Neural cell (in vitro differentiated cells): Measurements from ENCODE around the gene CLEC4M. TPM values are rescaled to one million over a fixed set of nuclear protein-coding genes. Genes with fewer than 3 reads are reported as not detected.

Experiments
- H2AFZ ChIP-seq: fragments of 200-600, 300-800 bp; sonication (generic), shearing (Covaris generic); 2 replicates; pipeline ENCODE4 v1.6.0; 2014; ENCODE audit warnings: low read depth, mild to moderate bottlenecking, antibody characterized with exemption, low read length, moderate library complexity
- H3F3A ChIP-seq: fragments of 200-600 bp; shearing (Covaris generic); 2 replicates; pipeline ENCODE4 v1.6.1; 2016; ENCODE audit warnings: mild to moderate bottlenecking, moderate library complexity, mixed read lengths, antibody characterized with exemption, low read length; ENCODE audit not compliant: insufficient read depth, poor library complexity, severe bottlenecking
- H3K27ac ChIP-seq: fragments of 200-600, 300-800 bp; sonication (generic), shearing (Covaris generic); 2 replicates; pipeline ENCODE4 v1.5.1; 2014; ENCODE audit warnings: mild to moderate bottlenecking, low read length, moderate library complexity
- H3K27me3 ChIP-seq: fragments of 300-800, 200-600 bp; sonication (generic), shearing (Covaris generic); 2 replicates; pipeline ENCODE4 v1.6.0; 2014; ENCODE audit warnings: mild to moderate bottlenecking, low read depth, low read length, moderate library complexity; ENCODE audit not compliant: insufficient read depth
- H3K36me3 ChIP-seq: fragments of 300-800, 200-600 bp; sonication (generic), shearing (Covaris generic); 2 replicates; pipeline ENCODE4 v1.5.1; 2014; ENCODE audit warnings: mild to moderate bottlenecking, antibody characterized with exemption, low read length, moderate library complexity; ENCODE audit not compliant: insufficient read depth
- H3K4me2 ChIP-seq: fragments of 300-800, 200-600 bp; sonication (generic), shearing (Covaris generic); 2 replicates; pipeline ENCODE4 v1.6.0; 2014; ENCODE audit warnings: mild to moderate bottlenecking, low read length
- H3K4me3 ChIP-seq: fragments of 300-800, 200-600 bp; sonication (generic), shearing (Covaris generic); 2 replicates; pipeline ENCODE4 v1.5.1; 2014; ENCODE audit warnings: mild to moderate bottlenecking, low read length, moderate library complexity
- H3K79me2 ChIP-seq: fragments of 200-600 bp; shearing (Covaris generic); replicated peaks from 2 replicates; pipeline ENCODE4 v1.6.0; 2014; ENCODE audit warnings: mild to moderate bottlenecking, low read length, moderate library complexity; ENCODE audit not compliant: insufficient read depth
- H3K9ac ChIP-seq: fragments of 300-800, 200-600 bp; sonication (generic), shearing (Covaris generic); 2 replicates; pipeline ENCODE4 v1.6.1; 2016; ENCODE audit warnings: mild to moderate bottlenecking, low read length, mixed read lengths
- H3K9me2 ChIP-seq: fragments of 200-600 bp; shearing (Covaris generic); 2 replicates; pipeline ENCODE4 v1.6.1; 2016; ENCODE audit warnings: mild to moderate bottlenecking, low read length, mixed read lengths; ENCODE audit not compliant: insufficient read depth
- H3K9me3 ChIP-seq: fragments of 200-600, 300-800 bp; sonication (generic), shearing (Covaris generic); 2 replicates; pipeline ENCODE4 v1.6.1; 2016; ENCODE audit warnings: mild to moderate bottlenecking, mixed run types, low read length, moderate library complexity, mixed read lengths
- H4K20me1 ChIP-seq: fragments of 200-600 bp; shearing (Covaris generic); 2 replicates; pipeline ENCODE4 v1.6.1; 2016; ENCODE audit warnings: mild to moderate bottlenecking, mixed run types; ENCODE audit not compliant: insufficient read depth
- CTCF ChIP-seq: fragments of 450-650 bp; IDR thresholded peaks from 2 replicates; pipeline ENCODE4 v1.5.1; 2014; ENCODE audit warnings: antibody characterized with exemption, mild to moderate bottlenecking, moderate library complexity; ENCODE audit not compliant: poor library complexity, severe bottlenecking
- EP300 ChIP-seq: fragments of 450-650 bp; conservative IDR thresholded peaks from 2 replicates; pipeline ENCODE4 v1.6.1; 2014; ENCODE audit warnings: antibody characterized with exemption, mild to moderate bottlenecking, moderate library complexity; ENCODE audit not compliant: poor library complexity, severe bottlenecking
- EZH2 ChIP-seq: fragments of 200-600, 300-800 bp; shearing (Covaris generic), sonication (generic); IDR thresholded peaks from 2 replicates; pipeline ENCODE4 v1.6.1; 2014; ENCODE audit warnings: antibody characterized with exemption, low read length, borderline replicate concordance, mild to moderate bottlenecking; ENCODE audit not compliant: insufficient read depth, poor library complexity, severe bottlenecking
- MXI1 ChIP-seq: fragments of 450-650 bp; conservative IDR thresholded peaks from 2 replicates; pipeline ENCODE4 v1.6.1; 2014; ENCODE audit warnings: antibody characterized with exemption, mild to moderate bottlenecking; ENCODE audit not compliant: poor library complexity, severe bottlenecking
- POLR2AphosphoS5 ChIP-seq: IDR thresholded peaks from 2 replicates; pipeline ENCODE4 v1.6.1; 2012
- RAD21 ChIP-seq: fragments of 450-650 bp; conservative IDR thresholded peaks from 2 replicates; pipeline ENCODE4 v1.6.1; 2014; ENCODE audit warnings: antibody characterized with exemption, mild to moderate bottlenecking, moderate library complexity
- REST ChIP-seq: IDR thresholded peaks from 2 replicates; pipeline ENCODE4 v1.6.1; 2012; ENCODE audit warnings: borderline replicate concordance
- SMC3 ChIP-seq: fragments of 450-650 bp; conservative IDR thresholded peaks from 2 replicates; pipeline ENCODE4 v1.6.1; 2014; ENCODE audit warnings: antibody characterized with exemption, mild to moderate bottlenecking, moderate library complexity; ENCODE audit not compliant: poor library complexity
- TAF1 ChIP-seq: IDR thresholded peaks from 2 replicates; pipeline ENCODE4 v1.6.1; 2012; ENCODE audit warnings: low read depth
- polyA plus RNA-seq: library from polyadenylated mRNA; depleted of rRNA; stranded (reverse); fragments of >200 nt; gene quantifications from 2 replicates; pipeline ENCODE4 v1.2.3, GENCODE V29; 2014

The CLEC4M gene
- polyA plus RNA-seq, 1 donor from 2014 or later: not detected

- Histone ChIP-seq H3K79me2 (no peaks in the 10 kb centered on the region), H3F3A (no peaks in the 10 kb centered on the region), H3K9ac (no peak overlapping the region), H3K36me3 (no peaks in the 10 kb centered on the region), H4K20me1 (no peaks in the 10 kb centered on the region), H3K4me3 (no peak overlapping the region), H2AFZ (no peak overlapping the region), H3K27ac (no peak overlapping the region), H3K9me2 (no peaks in the 10 kb centered on the region), H3K4me2 (no peak overlapping the region), H3K27me3 (peaks cover 15% of the 10 kb centered on the region), H3K9me3 (no peaks in the 10 kb centered on the region)
- TF ChIP-seq POLR2AphosphoS5: no peak
- TF ChIP-seq SMC3: no peak
- TF ChIP-seq MXI1: no peak
Measured at GRCh38 chr19:7738023-7738422, 25.0 kb upstream of the CLEC4M start.

GRCh38 chr19:7739211-7739755 lies 23.8 kb upstream of the CLEC4M start:
- Histone ChIP-seq H3F3A (no peaks in the 10 kb centered on the region), H3K79me2 (no peaks in the 10 kb centered on the region), H2AFZ (no peak overlapping the region), H3K27ac (no peak overlapping the region), H4K20me1 (no peaks in the 10 kb centered on the region), H3K4me3 (no peak overlapping the region), H3K36me3 (no peaks in the 10 kb centered on the region), H3K9me2 (no peaks in the 10 kb centered on the region), H3K9me3 (no peaks in the 10 kb centered on the region), H3K27me3 (peaks cover 6% of the 10 kb centered on the region), H3K4me2 (no peak overlapping the region), H3K9ac (no peak overlapping the region)
- no peak for TF ChIP-seq MXI1
- no peak for TF ChIP-seq EP300
- TF ChIP-seq RAD21: no peak
- TF ChIP-seq REST: no peak
- no peak for TF ChIP-seq EZH2
- no peak for TF ChIP-seq CTCF
- TF ChIP-seq SMC3: no peak
- TF ChIP-seq POLR2AphosphoS5: no peak
- TF ChIP-seq TAF1: no peak
